Mammary epithelial cell (primary cell): ENCODE measurements around the gene CPEB3.

Experiments
- EZH2 ChIP-seq: IDR thresholded peaks from 2 replicates; pipeline ENCODE4 v1.6.1; 2012; ENCODE audit warnings: low read length, inconsistent platforms, borderline replicate concordance
- TF ChIP-seq, protein P1 (sequence below), 2 donors: IDR thresholded peaks in 1 of 2; conservative IDR thresholded peaks in 1 of 2; 2 replicates each; pipeline ENCODE4 v1.5.1; 2011 to 2012; ENCODE audit warnings: inconsistent platforms in 2 of 2, low read length in 2 of 2, mild to moderate bottlenecking in 2 of 2, control low read depth in 1 of 2, low read depth in 1 of 2; ENCODE audit not compliant: insufficient read depth in 1 of 2; ENCODE audit errors: extremely low read depth in 1 of 2

GRCh38 chr10:92052088-92052487 is 238.8 kb downstream of the CPEB3 start:
- TF ChIP-seq, protein P1, sequence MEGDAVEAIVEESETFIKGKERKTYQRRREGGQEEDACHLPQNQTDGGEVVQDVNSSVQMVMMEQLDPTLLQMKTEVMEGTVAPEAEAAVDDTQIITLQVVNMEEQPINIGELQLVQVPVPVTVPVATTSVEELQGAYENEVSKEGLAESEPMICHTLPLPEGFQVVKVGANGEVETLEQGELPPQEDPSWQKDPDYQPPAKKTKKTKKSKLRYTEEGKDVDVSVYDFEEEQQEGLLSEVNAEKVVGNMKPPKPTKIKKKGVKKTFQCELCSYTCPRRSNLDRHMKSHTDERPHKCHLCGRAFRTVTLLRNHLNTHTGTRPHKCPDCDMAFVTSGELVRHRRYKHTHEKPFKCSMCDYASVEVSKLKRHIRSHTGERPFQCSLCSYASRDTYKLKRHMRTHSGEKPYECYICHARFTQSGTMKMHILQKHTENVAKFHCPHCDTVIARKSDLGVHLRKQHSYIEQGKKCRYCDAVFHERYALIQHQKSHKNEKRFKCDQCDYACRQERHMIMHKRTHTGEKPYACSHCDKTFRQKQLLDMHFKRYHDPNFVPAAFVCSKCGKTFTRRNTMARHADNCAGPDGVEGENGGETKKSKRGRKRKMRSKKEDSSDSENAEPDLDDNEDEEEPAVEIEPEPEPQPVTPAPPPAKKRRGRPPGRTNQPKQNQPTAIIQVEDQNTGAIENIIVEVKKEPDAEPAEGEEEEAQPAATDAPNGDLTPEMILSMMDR (conservative IDR thresholded peaks at IDR 0.05 in 1 of 2, IDR thresholded peaks at IDR 0.05 in 1 of 2; ENCODE audit: extremely low read depth in 1 of 2, insufficient read depth in 1 of 2, low read depth in 1 of 2, low read length in 2 of 2): no peak
- no peak for TF ChIP-seq EZH2
